GM21529 (cell line): Measurements from ENCODE around the gene AGBL5.
"Not testable (repeated sequence)": the region's sequence is repeated elsewhere in the genome, so short reads cannot be mapped to it uniquely, and the experiment has no call there.

Experiments used
- ATAC-seq: cut with Tn5 transposase; IDR thresholded peaks from one replicate; pipeline ENCODE4 v1.9.1; 2021; ENCODE audit not compliant: unreplicated experiment

Gene AGBL5

GRCh38 chr2:27089111-27089954, 37.9 kb downstream of the AGBL5 start:
- no peak for ATAC-seq

GRCh38 chr2:27091746-27092695, 40.6 kb downstream of the AGBL5 start:
- no peak for ATAC-seq

- ATAC-seq: no peak
These were observed 41.4 kb downstream of the AGBL5 start for GRCh38 chr2:27092696-27093429.

GRCh38 chr2:27093430-27094352, 42.2 kb downstream of the AGBL5 start:
- no peak for ATAC-seq

GRCh38 chr2:27094353-27094984, 43.0 kb downstream of the AGBL5 start:
- no peak for ATAC-seq

GRCh38 chr2:27095427-27095744, 43.9 kb downstream of the AGBL5 start:
- ATAC-seq: no peak

- no peak for ATAC-seq
These were observed 44.5 kb downstream of the AGBL5 start for GRCh38 chr2:27095745-27096651.

GRCh38 chr2:27096748-27097297, 45.4 kb downstream of the AGBL5 start:
- no peak for ATAC-seq

GRCh38 chr2:27097341-27097740, 45.9 kb downstream of the AGBL5 start:
- ATAC-seq: no peak

GRCh38 chr2:27099334-27099955, 48.0 kb downstream of the AGBL5 start:
- no peak for ATAC-seq

- no peak for ATAC-seq
These were observed 48.6 kb downstream of the AGBL5 start for GRCh38 chr2:27100036-27100435.

GRCh38 chr2:27102329-27102728, 50.9 kb downstream of the AGBL5 start:
- no peak for ATAC-seq

GRCh38 chr2:27105981-27106380, 54.5 kb downstream of the AGBL5 start:
- no peak for ATAC-seq

- ATAC-seq: no peak
These were observed 56.8 kb downstream of the AGBL5 start for GRCh38 chr2:27108221-27108620.

- no peak for ATAC-seq
These were observed 57.6 kb downstream of the AGBL5 start for GRCh38 chr2:27109083-27109482.

- not testable (repeated sequence) for ATAC-seq
These were observed 59.3 kb downstream of the AGBL5 start for GRCh38 chr2:27110603-27111352.

GRCh38 chr2:27111392-27112078, 60.1 kb downstream of the AGBL5 start:
- not testable (repeated sequence) for ATAC-seq
